ENCODE data around the gene TUFM.
"Not testable (repeated sequence)": the region's sequence is repeated elsewhere in the genome, so short reads cannot be mapped to it uniquely, and the experiment has no call there.

Gene TUFM

GRCh38 chr16:28838558-28838918 is 7.6 kb downstream of the TUFM start:
- ATAC-seq = no peak

- ATAC-seq = peak; percentile 43 to 64
Observed at GRCh38 chr16:28837672-28838557, 8.2 kb downstream of the TUFM start.

GRCh38 chr16:28836761-28837064 is 9.4 kb downstream of the TUFM start:
- no peak for ATAC-seq

- no peak for ATAC-seq
Observed at GRCh38 chr16:28835864-28836760, 10.0 kb downstream of the TUFM start.

- no peak for ATAC-seq
Observed at GRCh38 chr16:28834873-28835863, 11.0 kb downstream of the TUFM start.

- ATAC-seq = no peak
Observed at GRCh38 chr16:28834349-28834748, 11.8 kb downstream of the TUFM start.

- ATAC-seq = no peak
Observed at GRCh38 chr16:28830531-28830930, 15.6 kb downstream of the TUFM start.

- ATAC-seq = no peak
Observed at GRCh38 chr16:28829747-28830146, 16.4 kb downstream of the TUFM start.

- no peak for ATAC-seq
Observed at GRCh38 chr16:28826141-28826540, 20.0 kb downstream of the TUFM start.

GRCh38 chr16:28824717-28824973 is 21.5 kb downstream of the TUFM start:
- no peak for ATAC-seq

- peak; percentile 70 for ATAC-seq
Observed at GRCh38 chr16:28823873-28824716, 22.1 kb downstream of the TUFM start.

- ATAC-seq = peak; percentile 2
Observed at GRCh38 chr16:28823291-28823872, 22.8 kb downstream of the TUFM start.

- peak; percentile 34 to 36 for ATAC-seq
Observed at GRCh38 chr16:28822520-28823290, 23.4 kb downstream of the TUFM start, which contains the start of gene ATXN2L. TSS of gene ATXN2L (plus strand) at chr16:28822999. CDS start at chr16:28823260, 261 bp downstream.

GRCh38 chr16:28821874-28822519 is 24.2 kb downstream of the TUFM start:
- ATAC-seq = no peak

- ATAC-seq = not testable (repeated sequence)
Observed at GRCh38 chr16:28820546-28820945, 25.6 kb downstream of the TUFM start.

GRCh38 chr16:28820016-28820415 is 26.1 kb downstream of the TUFM start:
- ATAC-seq = no peak

- not testable (repeated sequence) for ATAC-seq
Observed at GRCh38 chr16:28807445-28808120, 38.6 kb downstream of the TUFM start.

- ATAC-seq = peak; percentile 66 to 73
Observed at GRCh38 chr16:28802235-28803019, 43.7 kb downstream of the TUFM start.
